Neural progenitor cell (in vitro differentiated cells): ENCODE measurements around the gene TSPEAR. TPM values are rescaled to one million over a fixed set of nuclear protein-coding genes. Genes with fewer than 3 reads are reported as not detected.

ENCODE experiments used
- DNase-seq: peaks from one replicate; pipeline ENCODE4 v3.0.0-alpha.2; 2016; ENCODE audit warnings: low spot score
- H2AFZ ChIP-seq: fragments of 200-600 bp; sonication (generic); replicated peaks from 2 replicates; pipeline ENCODE4 v1.6.1; 2016; ENCODE audit warnings: antibody characterized with exemption
- H3F3A ChIP-seq: fragments of 200-600 bp; sonication (generic); 2 replicates; pipeline ENCODE4 v1.6.1; 2016; ENCODE audit warnings: antibody characterized with exemption, low read depth
- H3K27ac ChIP-seq: fragments of 200-600 bp; sonication (generic); 2 replicates; pipeline ENCODE4 v1.5.1; 2016; ENCODE audit warnings: mild to moderate bottlenecking
- H3K27me3 ChIP-seq: fragments of 200-600 bp; sonication (generic); 2 replicates; pipeline ENCODE4 v1.6.1; 2016; ENCODE audit warnings: mild to moderate bottlenecking, moderate library complexity
- H3K36me3 ChIP-seq: fragments of 200-600 bp; sonication (generic); 2 replicates; pipeline ENCODE4 v1.5.1; 2016
- H3K4me1 ChIP-seq: fragments of 200-600 bp; sonication (generic); 2 replicates; pipeline ENCODE4 v1.6.1; 2016; ENCODE audit warnings: mixed run types
- H3K4me2 ChIP-seq: fragments of 200-600 bp; sonication (generic); 2 replicates; pipeline ENCODE4 v1.6.1; 2016
- H3K4me3 ChIP-seq: fragments of 200-600 bp; sonication (generic); 2 replicates; pipeline ENCODE4 v1.5.1; 2016
- H3K79me2 ChIP-seq: fragments of 200-600 bp; sonication (generic); 2 replicates; pipeline ENCODE4 v1.6.1; 2016; ENCODE audit warnings: low read depth
- H3K9ac ChIP-seq: fragments of 200-600 bp; sonication (generic); 2 replicates; pipeline ENCODE4 v1.6.1; 2016
- H3K9me3 ChIP-seq: fragments of 200-600 bp; sonication (generic); 2 replicates; pipeline ENCODE4 v1.5.1; 2016; ENCODE audit warnings: low read depth
- H4K20me1 ChIP-seq: fragments of 200-600 bp; sonication (generic); 2 replicates; pipeline ENCODE4 v1.6.1; 2016; ENCODE audit warnings: low read depth
- H3K27ac Mint-ChIP-seq: 3 replicates; pipeline ENCODE4 v1.8.0; 2021; ENCODE audit warnings: mixed read lengths
- H3K27me3 Mint-ChIP-seq: 2 replicates; pipeline ENCODE4 v1.8.0; 2022; ENCODE audit warnings: low read depth, mild to moderate bottlenecking, inconsistent platforms, moderate library complexity, mixed read lengths; ENCODE audit not compliant: insufficient read depth
- H3K36me3 Mint-ChIP-seq: 3 replicates; pipeline ENCODE4 v1.8.0; 2021; ENCODE audit warnings: mixed read lengths
- H3K4me1 Mint-ChIP-seq: 3 replicates; pipeline ENCODE4 v1.8.0; 2021; ENCODE audit warnings: mixed read lengths
- H3K4me3 Mint-ChIP-seq: 3 replicates; pipeline ENCODE4 v1.8.0; 2021; ENCODE audit warnings: mild to moderate bottlenecking, moderate library complexity, mixed read lengths
- H3K9me3 Mint-ChIP-seq: 3 replicates; pipeline ENCODE4 v1.8.0; 2020; ENCODE audit warnings: mixed read lengths
- CTCF ChIP-seq: fragments of 200-600 bp; sonication (generic); IDR thresholded peaks from 2 replicates; pipeline ENCODE4 v1.5.1; 2017; ENCODE audit warnings: antibody characterized with exemption, mild to moderate bottlenecking
- EZH2 ChIP-seq: fragments of 200-600 bp; sonication (generic); IDR thresholded peaks from 2 replicates; pipeline ENCODE4 v1.6.1; 2017; ENCODE audit warnings: antibody characterized with exemption, mild to moderate bottlenecking, moderate library complexity
- EZH2phosphoT487 ChIP-seq: fragments of 200-600 bp; sonication (generic); IDR thresholded peaks from 2 replicates; pipeline ENCODE4 v1.6.1; 2017; ENCODE audit warnings: antibody characterized with exemption
- total RNA-seq: library from RNA; depleted of rRNA; stranded (reverse); fragments of >200 nt; gene quantifications from 2 replicates; pipeline ENCODE4 v1.2.3, GENCODE V29; 2015; ENCODE audit warnings: low replicate concordance

TSPEAR gene
- total RNA-seq, 1 donor from 2014 or later = not detected

DNA sequence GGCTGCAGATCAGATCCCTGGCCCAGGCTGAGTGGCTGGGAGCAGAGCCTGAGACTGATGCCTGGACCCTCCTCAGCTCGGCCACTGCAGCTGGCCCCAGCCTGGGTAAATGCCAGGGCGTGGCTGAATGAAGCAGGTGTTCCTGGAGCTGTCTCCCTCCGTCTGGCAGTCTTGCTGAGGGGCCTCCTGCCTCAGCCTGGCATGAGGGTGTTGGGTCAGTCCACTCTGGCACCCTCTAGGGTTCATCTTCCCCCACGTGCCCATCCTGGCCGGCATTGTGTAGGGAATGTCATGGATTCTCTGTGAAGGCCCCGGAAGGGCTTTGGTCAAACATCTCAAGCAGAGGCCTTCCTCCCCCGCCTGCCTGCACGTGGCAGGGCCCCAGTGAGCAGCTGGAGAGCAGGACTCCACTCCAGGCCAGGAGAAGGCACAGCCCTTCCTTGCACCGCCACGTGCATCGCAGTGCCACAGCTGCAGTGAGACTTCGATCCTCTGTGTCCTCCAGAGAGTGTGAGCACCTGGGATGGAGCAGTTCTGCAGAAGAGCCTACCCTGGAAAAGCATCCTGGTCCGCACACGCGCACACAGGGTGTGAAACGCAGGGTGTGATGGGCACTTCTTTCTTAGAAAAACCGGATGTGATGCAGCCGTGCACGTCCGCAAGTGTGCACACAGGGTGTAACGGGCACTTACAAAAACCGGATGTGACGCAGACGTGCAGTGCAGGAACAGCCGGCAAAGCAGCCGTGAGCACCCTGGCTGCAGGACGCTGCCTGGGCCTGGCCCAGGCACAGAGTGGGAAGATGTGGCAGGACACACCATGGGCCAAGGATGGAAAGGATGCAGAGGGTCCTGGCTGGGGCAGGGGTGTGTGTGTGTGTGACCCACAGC, 142.5 kb downstream of the TSPEAR start:
- TF ChIP-seq CTCF = no peak
- no peak for TF ChIP-seq EZH2
- no peak for TF ChIP-seq EZH2phosphoT487
- H3K4me2 ChIP-seq = no peak overlapping the region
- no peaks in the 10 kb centered on the region for H4K20me1 ChIP-seq
- H3K9me3 ChIP-seq = no peaks in the 10 kb centered on the region
- no peaks in the 10 kb centered on the region for H3K4me1 Mint-ChIP-seq
- no peak overlapping the region for H3K27ac ChIP-seq
- no peaks in the 10 kb centered on the region for H3K27me3 ChIP-seq
- no peak overlapping the region for H3K4me3 ChIP-seq
- H3K36me3 ChIP-seq = no peaks in the 10 kb centered on the region
- DNase-seq = no peak
- peaks cover 6% of the 10 kb centered on the region for H3K27me3 Mint-ChIP-seq
- no peaks in the 10 kb centered on the region for H3F3A ChIP-seq
- H3K27ac Mint-ChIP-seq = no peak overlapping the region
- no peak overlapping the region for H3K9ac ChIP-seq
- H3K36me3 Mint-ChIP-seq = no peaks in the 10 kb centered on the region
- H3K4me1 ChIP-seq = no peaks in the 10 kb centered on the region
- H3K9me3 Mint-ChIP-seq = peaks cover 17% of the 10 kb centered on the region
- peak overlapping the region; percentile 26 for H2AFZ ChIP-seq
- no peaks in the 10 kb centered on the region for H3K79me2 ChIP-seq
- no peak overlapping the region for H3K4me3 Mint-ChIP-seq

DNA sequence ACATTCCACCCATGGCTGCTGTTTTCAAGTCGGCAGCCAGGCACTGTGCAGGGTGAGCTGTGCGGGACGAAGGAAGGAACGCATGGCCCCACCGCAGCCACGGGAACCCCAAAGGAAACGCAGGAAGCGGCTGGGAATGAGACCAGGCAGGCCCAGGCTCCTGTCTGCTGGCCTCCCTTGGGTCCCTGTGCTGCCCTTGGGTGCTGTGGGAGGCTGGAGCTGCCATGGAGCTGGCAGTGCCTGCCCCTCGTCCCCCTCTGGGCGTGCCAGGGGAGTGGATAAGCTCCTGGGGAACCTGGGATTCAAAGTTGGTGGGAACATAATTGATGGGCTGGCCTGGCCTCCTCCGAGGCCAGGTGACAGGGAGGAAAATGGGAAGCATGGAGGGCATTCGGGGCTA, 143.1 kb downstream of the TSPEAR start:
- no peak overlapping the region for H3K4me2 ChIP-seq
- TF ChIP-seq EZH2 (no peak), EZH2phosphoT487 (no peak), CTCF (no peak)
- no peaks in the 10 kb centered on the region for H3K9me3 ChIP-seq
- H3K36me3 ChIP-seq = no peaks in the 10 kb centered on the region
- no peak overlapping the region for H3K4me3 ChIP-seq
- H3K4me3 Mint-ChIP-seq = no peak overlapping the region
- no peak overlapping the region for H3K9ac ChIP-seq
- H3K27ac Mint-ChIP-seq = no peak overlapping the region
- no peaks in the 10 kb centered on the region for H4K20me1 ChIP-seq
- H3K4me1 Mint-ChIP-seq = no peaks in the 10 kb centered on the region
- peaks cover 17% of the 10 kb centered on the region for H3K9me3 Mint-ChIP-seq
- no peak overlapping the region for H3K27ac ChIP-seq
- H2AFZ ChIP-seq = no peak overlapping the region
- no peak for DNase-seq
- H3K27me3 Mint-ChIP-seq = peaks cover 6% of the 10 kb centered on the region
- no peaks in the 10 kb centered on the region for H3K79me2 ChIP-seq
- no peaks in the 10 kb centered on the region for H3K27me3 ChIP-seq
- H3K36me3 Mint-ChIP-seq = no peaks in the 10 kb centered on the region
- no peaks in the 10 kb centered on the region for H3K4me1 ChIP-seq
- no peaks in the 10 kb centered on the region for H3F3A ChIP-seq

DNA sequence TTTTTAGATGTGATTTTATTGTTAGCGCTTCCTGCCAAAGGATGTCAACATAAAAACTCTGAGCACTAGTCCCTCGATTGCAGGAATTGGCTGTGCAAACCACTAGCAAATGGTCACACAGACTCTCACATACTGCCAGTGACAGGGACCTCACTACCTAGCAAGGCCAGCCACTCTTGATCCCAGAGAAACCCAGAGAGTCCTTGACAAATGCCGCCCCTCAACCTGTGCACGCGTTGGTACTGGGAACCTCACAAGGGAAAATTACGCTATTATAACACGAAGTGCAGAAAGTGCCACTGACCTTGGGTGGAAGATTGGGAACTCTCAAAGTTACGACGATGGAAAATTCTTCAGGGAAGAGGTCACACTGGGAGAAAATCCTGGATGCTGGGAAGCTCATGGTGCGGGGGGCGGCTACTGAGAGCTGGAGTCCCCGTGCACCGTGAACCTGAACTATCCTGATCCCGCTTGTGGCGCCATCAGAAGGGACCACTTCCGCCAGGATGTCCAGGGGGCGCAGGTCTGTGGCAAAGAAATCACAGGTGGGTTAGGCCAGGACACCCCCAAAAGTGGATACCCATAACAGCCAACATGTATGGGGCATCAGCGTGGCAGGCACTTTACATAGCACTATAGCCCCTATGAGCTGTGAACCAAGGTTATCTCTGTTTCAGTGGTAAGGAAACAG, 143.7 kb downstream of the TSPEAR start:
- Mint-ChIP-seq H3K27ac (no peak overlapping the region), H3K4me3 (no peak overlapping the region), H3K4me1 (no peaks in the 10 kb centered on the region), H3K9me3 (peaks cover 17% of the 10 kb centered on the region), H3K36me3 (no peaks in the 10 kb centered on the region), H3K27me3 (peaks cover 6% of the 10 kb centered on the region)
- H3K9me3 ChIP-seq = no peaks in the 10 kb centered on the region
- no peak overlapping the region for H3K27ac ChIP-seq
- no peak overlapping the region for H3K9ac ChIP-seq
- no peaks in the 10 kb centered on the region for H3F3A ChIP-seq
- no peaks in the 10 kb centered on the region for H3K27me3 ChIP-seq
- TF ChIP-seq EZH2phosphoT487 = no peak
- no peak for TF ChIP-seq EZH2
- no peak for TF ChIP-seq CTCF
- no peaks in the 10 kb centered on the region for H3K79me2 ChIP-seq
- no peaks in the 10 kb centered on the region for H3K36me3 ChIP-seq
- DNase-seq = no peak
- no peak overlapping the region for H2AFZ ChIP-seq
- no peak overlapping the region for H3K4me2 ChIP-seq
- H3K4me1 ChIP-seq = no peaks in the 10 kb centered on the region
- no peak overlapping the region for H3K4me3 ChIP-seq
- no peaks in the 10 kb centered on the region for H4K20me1 ChIP-seq
